K562 (cell line): Measurements from ENCODE around the gene DLGAP1. TPM values are rescaled to one million over a fixed set of nuclear protein-coding genes. Genes with fewer than 3 reads are reported as not detected.

ENCODE experiments used
- E2F3 ChIP-seq: fragments of 250-450 bp; sonication (Bioruptor Pico); IDR thresholded peaks from 2 replicates; pipeline ENCODE4 v1.4.0; 2020; ENCODE audit warnings: mild to moderate bottlenecking
- FIP1L1 ChIP-seq: fragments of 200-400 bp; formaldehyde crosslinking; IDR thresholded peaks from 2 replicates; pipeline ENCODE4 v1.6.1; 2018; ENCODE audit warnings: mild to moderate bottlenecking, low read depth, low read length; ENCODE audit not compliant: poor library complexity, severe bottlenecking
- FOS ChIP-seq: IDR thresholded peaks from 3 replicates; pipeline ENCODE4 v1.6.1; 2011; ENCODE audit not compliant: insufficient read length; ENCODE audit errors: extremely low read depth
- L3MBTL2 ChIP-seq: fragments of 450-650 bp; IDR thresholded peaks from 2 replicates; pipeline ENCODE4 v1.6.1; 2016; ENCODE audit warnings: mild to moderate bottlenecking, moderate library complexity
- MAZ ChIP-seq, 2 experiments: fragments of 450-650 bp in 1 of 2; sonication (generic) in 1 of 2; formaldehyde crosslinking; IDR thresholded peaks in 1 of 2; conservative IDR thresholded peaks in 1 of 2; 2 replicates each; pipeline versions ENCODE4 v1.4.0 to v1.5.0; 2020; ENCODE audit warnings: mild to moderate bottlenecking in 1 of 2, missing genetic modification reagents in 1 of 2
- MEF2D ChIP-seq: conservative IDR thresholded peaks from 2 replicates; pipeline ENCODE4 v1.6.1; 2016; ENCODE audit warnings: low read depth, missing genetic modification characterization, missing compliant biosample characterization
- NFE2 ChIP-seq: IDR thresholded peaks from 2 replicates; pipeline ENCODE4 v1.6.1; 2014; ENCODE audit warnings: antibody characterized with exemption, low read depth
- POLR2A ChIP-seq: fragments of 450-650 bp; conservative IDR thresholded peaks from 2 replicates; pipeline ENCODE4 v1.6.1; 2016
- SOX6 ChIP-seq: fragments of 450-650 bp; IDR thresholded peaks from 2 replicates; pipeline ENCODE4 v1.6.1; 2014; ENCODE audit warnings: mild to moderate bottlenecking
- TOE1 ChIP-seq, 2 experiments: fragments of 450-650 bp in 1 of 2; sonication (generic) in 1 of 2; formaldehyde crosslinking in 1 of 2; IDR thresholded peaks; 2 replicates each; pipeline versions ENCODE4 v1.7.1 to v1.8.0; 2016 to 2022; ENCODE audit warnings: borderline replicate concordance in 2 of 2, mild to moderate bottlenecking in 2 of 2, antibody characterized with exemption in 1 of 2, inconsistent platforms in 1 of 2, low read depth in 1 of 2, missing genetic modification reagents in 1 of 2, moderate library complexity in 1 of 2
- ZNF282 ChIP-seq: sonication (generic); formaldehyde crosslinking; IDR thresholded peaks from 2 replicates; pipeline ENCODE4 v1.8.1; 2023; ENCODE audit warnings: missing genetic modification reagents
- ZNF764 ChIP-seq: fragments of 250-450 bp; sonication (Bioruptor Pico); IDR thresholded peaks from 2 replicates; pipeline ENCODE4 v1.4.0; 2020; ENCODE audit warnings: low read depth, mild to moderate bottlenecking, moderate library complexity
- ZNF77 ChIP-seq: fragments of 250-450 bp; sonication (Bioruptor Pico); IDR thresholded peaks from 2 replicates; pipeline ENCODE4 v1.5.0; 2020
- polyA plus RNA-seq, 8 experiments: library from polyadenylated mRNA; depleted of rRNA in 4 of 8; stranded (reverse) in 5 of 8; unstranded in 3 of 8; fragments of >200 nt; fragmentation: Nextera tagmentation in 2 of 8; fragmentation: Illumina TruSeq in 1 of 8; extraction: Ambion mirVana in 2 of 8; extraction: Trizol in 1 of 8; gene quantifications; 2 replicates each; pipeline versions ENCODE4 v1.2.1 to v1.2.3, GENCODE V29; 2011 to 2014; ENCODE audit warnings: inconsistent platforms in 1 of 8, missing spikeins in 1 of 8
- total RNA-seq, 7 experiments: library from RNA; depleted of rRNA in 6 of 7; stranded (reverse); fragments of >200 nt in 6 of 7; fragmentation: Illumina TruSeq in 2 of 7; extraction: Trizol in 2 of 7; gene quantifications; 2 replicates each; pipeline versions ENCODE4 v1.2.1 to v1.2.3, GENCODE V29; 2011 to 2021; ENCODE audit warnings: low replicate concordance in 1 of 7
- TF ChIP-seq, protein P1 (sequence below): fragments of 450-650 bp; IDR thresholded peaks from 2 replicates; pipeline ENCODE4 v1.6.1; 2018; ENCODE audit warnings: mild to moderate bottlenecking, low read depth; ENCODE audit not compliant: partially characterized antibody
- TF ChIP-seq, protein P2 (sequence below): fragments of 250-450 bp; sonication (Bioruptor Pico); IDR thresholded peaks from 2 replicates; pipeline ENCODE4 v1.4.0; 2020; ENCODE audit warnings: mild to moderate bottlenecking, moderate library complexity
- TF ChIP-seq, protein P3 (sequence below), 2 experiments: fragments of 250-450 bp in 1 of 2; fragments of 450-650 bp in 1 of 2; sonication (Bioruptor Pico) in 1 of 2; IDR thresholded peaks; 2 replicates each; pipeline versions ENCODE4 v1.6.1 to v1.8.0; 2016 to 2021; ENCODE audit warnings: mild to moderate bottlenecking in 2 of 2, moderate library complexity in 2 of 2, missing compliant biosample characterization in 1 of 2, missing genetic modification characterization in 1 of 2
- TF ChIP-seq, protein P4 (sequence below): sonication (generic); formaldehyde crosslinking; IDR thresholded peaks from 2 replicates; pipeline ENCODE4 v1.8.0; 2022; ENCODE audit warnings: mild to moderate bottlenecking, missing genetic modification reagents, borderline replicate concordance
- TF ChIP-seq, protein P5 (sequence below), 2 experiments: fragments of 450-650 bp; IDR thresholded peaks; 2 replicates each; pipeline ENCODE4 v1.6.1; 2016

Gene DLGAP1
- total and polyA plus RNA-seq, 9 of the 15 experiments (the other 6 are each of a cell fraction or from before 2014, with no cell fraction given): 0.04 to 0.22 (median 0.08) TPM

DNA sequence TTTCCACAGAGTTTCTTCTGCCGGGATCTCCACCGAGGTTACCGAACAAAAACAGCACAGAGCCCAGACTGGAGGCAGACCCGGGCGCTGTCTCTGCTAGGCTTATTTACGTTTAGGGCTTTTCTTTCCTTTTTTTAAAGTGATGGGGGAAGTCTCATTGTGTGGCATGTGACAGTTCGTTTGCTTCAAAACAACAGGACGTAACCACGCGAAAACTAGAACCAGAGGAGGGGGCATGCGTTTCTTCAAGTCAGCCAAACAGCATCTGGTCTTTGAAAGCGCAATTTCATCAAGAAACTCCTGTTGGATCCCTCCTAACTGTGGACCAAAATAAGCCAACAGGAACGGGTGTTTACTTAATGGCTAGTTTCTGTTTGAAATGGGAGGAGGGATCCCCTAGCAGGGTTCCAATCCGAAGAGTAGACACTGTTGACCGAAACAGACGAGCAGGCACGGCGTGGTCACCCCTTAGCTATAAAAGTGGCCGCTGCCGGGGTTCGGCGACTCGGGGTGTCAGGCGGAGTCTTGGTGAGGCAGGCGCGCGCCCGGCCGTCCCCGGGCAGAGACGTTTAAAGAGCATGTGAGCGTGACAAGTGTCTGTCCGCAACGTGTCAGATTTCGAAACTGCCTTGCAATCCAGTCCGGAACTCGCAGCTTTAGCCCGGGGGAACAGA is 1006.1 kb downstream of the DLGAP1 start (continued):
- no peak for TF ChIP-seq FIP1L1
- no peak; a peak in 2 of 4 replicates for TF ChIP-seq MAZ (CRISPR knock-in tag; conservative IDR thresholded peaks at IDR 0.05 in 1 of 2, IDR thresholded peaks at IDR 0.05 in 1 of 2)
- TF ChIP-seq MEF2D (tag): no peak
- TF ChIP-seq POLR2A: no peak
- TF ChIP-seq, protein P1, sequence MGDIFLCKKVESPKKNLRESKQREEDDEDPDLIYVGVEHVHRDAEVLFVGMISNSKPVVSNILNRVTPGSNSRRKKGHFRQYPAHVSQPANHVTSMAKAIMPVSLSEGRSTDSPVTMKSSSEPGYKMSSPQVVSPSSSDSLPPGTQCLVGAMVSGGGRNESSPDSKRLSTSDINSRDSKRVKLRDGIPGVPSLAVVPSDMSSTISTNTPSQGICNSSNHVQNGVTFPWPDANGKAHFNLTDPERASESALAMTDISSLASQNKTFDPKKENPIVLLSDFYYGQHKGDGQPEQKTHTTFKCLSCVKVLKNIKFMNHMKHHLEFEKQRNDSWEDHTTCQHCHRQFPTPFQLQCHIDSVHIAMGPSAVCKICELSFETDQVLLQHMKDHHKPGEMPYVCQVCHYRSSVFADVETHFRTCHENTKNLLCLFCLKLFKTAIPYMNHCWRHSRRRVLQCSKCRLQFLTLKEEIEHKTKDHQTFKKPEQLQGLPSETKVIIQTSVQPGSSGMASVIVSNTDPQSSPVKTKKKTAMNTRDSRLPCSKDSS: no peak
- no peak for TF ChIP-seq E2F3 (CRISPR knock-in tag)
- no peak for TF ChIP-seq TOE1 (IDR thresholded peaks at IDR 0.05; ENCODE audit: borderline replicate concordance)
- TF ChIP-seq TOE1 (CRISPR knock-in tag; IDR thresholded peaks at IDR 0.05; ENCODE audit: borderline replicate concordance, low read depth): 0 out of 2 replicates have a peak, but pooled peaks have one; percentile 18
- 0 out of 2 replicates have a peak, but pooled peaks have one; percentile 67 for TF ChIP-seq ZNF764 (CRISPR knock-in tag)
- no peak; the same call in 1 of the 2 replicates for TF ChIP-seq NFE2
- TF ChIP-seq L3MBTL2: no peak
- TF ChIP-seq, protein P2, sequence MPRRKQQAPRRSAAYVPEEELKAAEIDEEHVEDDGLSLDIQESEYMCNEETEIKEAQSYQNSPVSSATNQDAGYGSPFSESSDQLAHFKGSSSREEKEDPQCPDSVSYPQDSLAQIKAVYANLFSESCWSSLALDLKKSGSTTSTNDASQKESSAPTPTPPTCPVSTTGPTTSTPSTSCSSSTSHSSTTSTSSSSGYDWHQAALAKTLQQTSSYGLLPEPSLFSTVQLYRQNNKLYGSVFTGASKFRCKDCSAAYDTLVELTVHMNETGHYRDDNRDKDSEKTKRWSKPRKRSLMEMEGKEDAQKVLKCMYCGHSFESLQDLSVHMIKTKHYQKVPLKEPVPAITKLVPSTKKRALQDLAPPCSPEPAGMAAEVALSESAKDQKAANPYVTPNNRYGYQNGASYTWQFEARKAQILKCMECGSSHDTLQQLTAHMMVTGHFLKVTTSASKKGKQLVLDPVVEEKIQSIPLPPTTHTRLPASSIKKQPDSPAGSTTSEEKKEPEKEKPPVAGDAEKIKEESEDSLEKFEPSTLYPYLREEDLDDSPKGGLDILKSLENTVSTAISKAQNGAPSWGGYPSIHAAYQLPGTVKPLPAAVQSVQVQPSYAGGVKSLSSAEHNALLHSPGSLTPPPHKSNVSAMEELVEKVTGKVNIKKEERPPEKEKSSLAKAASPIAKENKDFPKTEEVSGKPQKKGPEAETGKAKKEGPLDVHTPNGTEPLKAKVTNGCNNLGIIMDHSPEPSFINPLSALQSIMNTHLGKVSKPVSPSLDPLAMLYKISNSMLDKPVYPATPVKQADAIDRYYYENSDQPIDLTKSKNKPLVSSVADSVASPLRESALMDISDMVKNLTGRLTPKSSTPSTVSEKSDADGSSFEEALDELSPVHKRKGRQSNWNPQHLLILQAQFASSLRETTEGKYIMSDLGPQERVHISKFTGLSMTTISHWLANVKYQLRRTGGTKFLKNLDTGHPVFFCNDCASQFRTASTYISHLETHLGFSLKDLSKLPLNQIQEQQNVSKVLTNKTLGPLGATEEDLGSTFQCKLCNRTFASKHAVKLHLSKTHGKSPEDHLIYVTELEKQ (CRISPR knock-in tag): no peak
- TF ChIP-seq ZNF282 (CRISPR knock-in tag): no peak
- TF ChIP-seq, protein P3, sequence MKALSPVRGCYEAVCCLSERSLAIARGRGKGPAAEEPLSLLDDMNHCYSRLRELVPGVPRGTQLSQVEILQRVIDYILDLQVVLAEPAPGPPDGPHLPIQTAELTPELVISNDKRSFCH (CRISPR knock-in tag; IDR thresholded peaks at IDR 0.05): no peak
- TF ChIP-seq, protein P3 (tag; IDR thresholded peaks at IDR 0.05): peak; percentile 32; the same call in 1 of the 2 replicates
- no peak for TF ChIP-seq ZNF77
- no peak for TF ChIP-seq SOX6
- TF ChIP-seq, protein P4, sequence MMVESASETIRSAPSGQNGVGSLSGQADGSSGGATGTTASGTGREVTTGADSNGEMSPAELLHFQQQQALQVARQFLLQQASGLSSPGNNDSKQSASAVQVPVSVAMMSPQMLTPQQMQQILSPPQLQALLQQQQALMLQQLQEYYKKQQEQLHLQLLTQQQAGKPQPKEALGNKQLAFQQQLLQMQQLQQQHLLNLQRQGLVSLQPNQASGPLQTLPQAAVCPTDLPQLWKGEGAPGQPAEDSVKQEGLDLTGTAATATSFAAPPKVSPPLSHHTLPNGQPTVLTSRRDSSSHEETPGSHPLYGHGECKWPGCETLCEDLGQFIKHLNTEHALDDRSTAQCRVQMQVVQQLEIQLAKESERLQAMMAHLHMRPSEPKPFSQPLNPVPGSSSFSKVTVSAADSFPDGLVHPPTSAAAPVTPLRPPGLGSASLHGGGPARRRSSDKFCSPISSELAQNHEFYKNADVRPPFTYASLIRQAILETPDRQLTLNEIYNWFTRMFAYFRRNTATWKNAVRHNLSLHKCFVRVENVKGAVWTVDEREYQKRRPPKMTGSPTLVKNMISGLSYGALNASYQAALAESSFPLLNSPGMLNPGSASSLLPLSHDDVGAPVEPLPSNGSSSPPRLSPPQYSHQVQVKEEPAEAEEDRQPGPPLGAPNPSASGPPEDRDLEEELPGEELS (CRISPR knock-in tag): peak; percentile 61; the same call in 1 of the 2 replicates
- TF ChIP-seq, protein P5, sequence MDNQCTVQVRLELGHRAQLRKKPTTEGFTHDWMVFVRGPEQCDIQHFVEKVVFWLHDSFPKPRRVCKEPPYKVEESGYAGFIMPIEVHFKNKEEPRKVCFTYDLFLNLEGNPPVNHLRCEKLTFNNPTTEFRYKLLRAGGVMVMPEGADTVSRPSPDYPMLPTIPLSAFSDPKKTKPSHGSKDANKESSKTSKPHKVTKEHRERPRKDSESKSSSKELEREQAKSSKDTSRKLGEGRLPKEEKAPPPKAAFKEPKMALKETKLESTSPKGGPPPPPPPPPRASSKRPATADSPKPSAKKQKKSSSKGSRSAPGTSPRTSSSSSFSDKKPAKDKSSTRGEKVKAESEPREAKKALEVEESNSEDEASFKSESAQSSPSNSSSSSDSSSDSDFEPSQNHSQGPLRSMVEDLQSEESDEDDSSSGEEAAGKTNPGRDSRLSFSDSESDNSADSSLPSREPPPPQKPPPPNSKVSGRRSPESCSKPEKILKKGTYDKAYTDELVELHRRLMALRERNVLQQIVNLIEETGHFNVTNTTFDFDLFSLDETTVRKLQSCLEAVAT (IDR thresholded peaks at IDR 0.05): no peak
- TF ChIP-seq FOS: no peak
